Activated gamma-delta T cell (primary cell): Measurements from ENCODE around the gene GTF2I.
"Not testable (repeated sequence)": the region's sequence is repeated elsewhere in the genome, so short reads cannot be mapped to it uniquely, and the experiment has no call there.

Source experiments
- DNase-seq: peaks from one replicate; lab custom pipeline; 2025; lab: John Stamatoyannopoulos, UW

The GTF2I gene

GRCh38 chr7:74709880-74710671 lies 52.6 kb downstream of the GTF2I start:
- no peak for DNase-seq

DNA sequence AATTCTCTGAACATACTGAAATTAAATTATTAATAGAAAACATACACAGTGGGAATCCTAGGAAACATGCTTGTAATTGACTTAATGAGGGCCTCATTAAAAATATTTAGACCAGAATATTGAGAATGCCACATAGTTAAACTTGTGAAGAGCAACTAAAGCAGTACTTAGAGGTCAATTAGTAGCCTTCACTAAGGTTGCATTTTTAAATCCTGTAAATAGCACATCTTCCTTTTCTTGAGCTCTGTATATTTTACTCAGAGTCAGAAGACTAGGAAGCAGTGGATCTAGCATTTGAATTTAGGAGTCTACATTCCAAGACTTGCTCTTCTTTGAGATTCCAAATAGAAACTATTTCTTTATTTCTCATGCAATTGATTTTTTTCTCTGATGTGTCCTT lies 56.0 kb downstream of the GTF2I start:
- no peak for DNase-seq

GRCh38 chr7:74717889-74718288 lies 60.4 kb downstream of the GTF2I start:
- no peak for DNase-seq

- no peak for DNase-seq
Observed at GRCh38 chr7:74718336-74718735, 60.8 kb downstream of the GTF2I start.

DNA sequence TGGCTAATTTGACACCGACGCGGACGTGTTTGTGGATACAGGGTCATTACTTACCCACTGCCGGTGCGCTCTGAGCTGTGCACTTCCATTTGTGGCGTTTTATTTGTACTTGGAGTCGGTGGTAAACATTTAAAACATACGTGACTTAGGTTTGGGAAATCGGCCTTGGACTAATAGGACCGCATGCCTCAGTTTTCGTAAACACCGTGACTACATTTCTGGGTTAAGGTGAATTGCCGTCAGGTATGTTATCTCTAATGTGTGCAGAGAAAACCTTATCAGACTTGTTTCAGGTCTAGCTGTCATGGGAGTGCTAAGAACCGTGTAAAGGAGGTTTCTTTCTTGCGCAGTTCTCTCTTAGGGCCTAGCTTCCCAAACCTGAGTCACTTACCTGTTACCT lies 64.6 kb downstream of the GTF2I start:
- DNase-seq = no peak

DNA sequence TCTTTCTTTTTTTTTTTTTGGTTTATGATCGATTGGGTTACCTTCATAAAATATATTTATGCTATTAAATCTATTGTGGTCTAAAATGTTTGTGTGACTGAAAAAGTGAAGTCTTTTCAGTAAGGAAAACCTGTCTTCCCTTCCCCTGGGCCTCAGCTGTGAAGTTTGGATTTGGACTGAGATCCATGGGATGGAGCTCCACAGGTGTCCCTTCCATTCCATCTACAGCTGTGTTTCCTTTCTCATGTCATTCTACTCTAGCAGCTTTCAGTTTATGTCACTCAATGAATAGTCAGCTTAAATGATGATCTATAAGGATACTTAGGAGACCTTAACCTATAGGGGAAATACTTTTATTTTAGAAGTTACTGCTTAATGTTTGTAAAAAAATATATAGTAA lies 68.3 kb downstream of the GTF2I start:
- no peak for DNase-seq

DNA sequence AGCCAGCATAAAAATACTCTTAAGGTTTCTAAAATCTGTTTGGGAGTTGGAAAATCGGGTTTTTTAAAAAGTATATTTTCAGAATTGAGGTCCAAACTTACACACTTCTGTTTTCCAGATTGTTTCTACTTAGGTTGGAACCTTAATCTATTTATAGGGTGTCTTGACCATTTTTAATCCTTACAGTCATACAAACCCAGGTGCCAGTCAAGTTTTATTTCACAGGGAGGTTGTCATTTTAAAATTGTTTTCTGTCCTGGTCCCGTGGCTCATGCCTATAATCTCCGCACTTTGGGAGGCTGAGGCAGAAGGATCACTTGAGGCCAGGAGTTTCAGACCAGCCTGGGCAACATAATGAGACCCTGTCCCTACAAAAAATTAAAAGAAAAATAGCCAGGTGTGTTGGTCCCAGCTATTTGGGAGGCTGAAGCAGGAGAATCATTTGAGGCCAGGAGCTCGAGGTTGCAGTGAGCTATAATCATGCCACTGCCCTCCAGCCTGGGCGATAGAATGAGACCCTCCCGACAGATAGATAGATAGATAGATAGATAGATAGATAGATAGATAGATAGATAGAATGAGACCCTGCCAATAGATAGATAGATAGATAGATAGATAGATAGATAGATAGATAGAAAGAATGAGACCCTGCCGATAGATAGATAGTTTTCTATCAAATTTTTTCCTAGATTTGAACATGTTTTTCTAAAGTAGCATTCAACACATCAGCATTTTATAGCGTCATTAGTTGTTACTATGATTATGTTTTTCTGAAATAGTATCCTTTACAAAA lies 69.0 kb downstream of the GTF2I start:
- no peak for DNase-seq

GRCh38 chr7:74728686-74729085 lies 71.2 kb downstream of the GTF2I start:
- DNase-seq = not testable (repeated sequence)

GRCh38 chr7:74730186-74730585 lies 72.7 kb downstream of the GTF2I start:
- not testable (repeated sequence) for DNase-seq

GRCh38 chr7:74739974-74740703 lies 82.6 kb downstream of the GTF2I start:
- not testable (repeated sequence) for DNase-seq

DNA sequence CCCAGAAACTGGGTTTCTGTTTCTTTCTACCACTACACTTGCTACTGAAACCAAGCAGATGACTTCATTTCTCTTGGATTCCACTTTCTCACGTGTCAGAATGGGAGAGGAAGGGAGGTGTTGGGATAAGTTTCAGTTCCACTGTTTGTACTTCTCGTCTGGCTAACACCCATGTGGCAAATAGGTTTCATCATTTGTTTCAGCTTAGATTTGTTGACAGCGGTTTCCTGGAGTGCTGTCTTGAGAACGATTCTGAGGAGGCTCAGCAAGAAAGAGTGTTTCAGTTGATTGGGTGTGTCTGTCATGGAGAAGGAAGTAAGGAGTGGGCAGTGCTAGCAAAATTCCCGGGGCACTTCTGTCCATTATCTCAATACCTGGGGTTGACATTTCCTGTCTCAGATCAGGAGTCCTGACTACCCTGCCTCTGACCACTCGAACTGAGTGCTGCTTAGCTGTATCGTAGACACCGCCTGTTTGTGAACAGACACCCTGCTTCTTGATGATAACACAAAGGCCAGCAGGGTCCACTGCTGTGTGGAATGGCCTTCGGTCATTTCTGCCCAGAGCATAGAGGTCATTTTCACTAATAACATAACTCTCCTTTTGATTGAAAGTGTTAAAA lies 86.5 kb downstream of the GTF2I start:
- DNase-seq = not testable (repeated sequence)

DNA sequence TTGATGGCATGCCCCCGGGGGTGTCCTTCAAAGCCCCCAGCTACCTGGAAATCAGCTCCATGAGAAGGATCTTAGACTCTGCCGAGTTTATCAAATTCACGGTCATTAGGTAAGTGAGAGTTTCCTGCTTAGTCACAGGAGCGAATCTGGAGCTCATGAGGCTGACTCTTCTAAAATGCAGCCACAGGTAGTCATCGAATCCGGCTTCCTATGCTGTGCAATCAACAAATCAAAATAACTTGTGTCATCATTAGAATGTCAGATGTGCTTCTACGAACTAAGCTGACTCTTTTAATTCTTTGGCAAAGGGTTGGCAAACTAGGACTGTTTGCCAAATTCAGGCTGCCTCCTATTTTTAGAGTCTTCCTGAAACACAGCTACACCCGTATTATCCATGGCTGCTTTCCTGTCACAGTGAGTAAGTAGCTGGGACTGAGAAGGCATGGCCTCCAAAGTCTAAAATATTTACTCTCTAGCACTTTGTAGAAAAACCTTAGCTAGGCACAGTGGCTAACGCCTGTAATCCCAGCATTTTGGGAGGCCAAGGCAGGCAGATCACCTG lies 96.5 kb downstream of the GTF2I start:
- not testable (repeated sequence) for DNase-seq

GRCh38 chr7:74756673-74757072 lies 99.2 kb downstream of the GTF2I start:
- DNase-seq = not testable (repeated sequence)

- not testable (repeated sequence) for DNase-seq
Observed at GRCh38 chr7:74758268-74758667, 100.8 kb downstream of the GTF2I start.

DNA sequence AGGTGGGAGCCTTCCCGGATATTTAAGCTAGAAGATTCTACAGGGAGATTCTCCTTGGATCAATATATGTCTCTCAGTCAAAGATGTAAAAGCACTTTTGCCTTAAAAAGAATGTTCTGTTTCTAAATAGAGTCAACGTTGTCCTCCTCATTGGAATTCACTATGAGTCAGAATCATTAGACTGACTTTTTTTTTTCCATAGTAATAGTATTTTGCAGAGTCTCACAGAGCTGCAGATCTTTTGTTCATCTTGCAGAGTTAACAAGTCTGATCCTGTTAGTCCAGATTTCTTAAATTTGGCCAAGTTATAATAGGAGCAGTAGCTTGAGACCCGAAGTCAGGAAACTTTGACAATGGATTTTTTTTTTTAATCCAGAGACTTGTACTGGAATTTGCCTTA lies 101.5 kb downstream of the GTF2I start:
- not testable (repeated sequence) for DNase-seq

GRCh38 chr7:74765205-74765918 lies 107.8 kb downstream of the GTF2I start:
- DNase-seq = not testable (repeated sequence)

DNA sequence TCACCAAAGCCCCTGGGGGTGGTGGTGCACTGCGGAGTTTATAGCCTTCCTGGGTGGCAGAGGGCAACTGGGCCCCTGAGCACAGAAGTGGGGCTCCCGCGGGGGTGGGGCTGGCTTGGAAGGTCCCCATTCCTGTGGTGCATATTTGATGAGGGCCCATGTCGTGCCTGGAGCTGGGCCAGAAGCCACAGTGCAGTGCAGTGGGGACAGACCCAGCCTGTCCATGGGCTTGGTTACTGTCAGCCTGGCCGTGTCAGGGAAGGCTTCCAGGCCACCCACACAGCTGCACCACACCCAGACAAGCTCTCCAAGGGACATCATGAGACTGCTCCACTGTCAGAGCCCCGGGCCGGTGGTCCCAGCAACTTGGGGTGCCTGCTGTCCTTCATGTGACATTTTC lies 109.0 kb downstream of the GTF2I start:
- not testable (repeated sequence) for DNase-seq

- not testable (repeated sequence) for DNase-seq
Observed at GRCh38 chr7:74766991-74767390, 109.5 kb downstream of the GTF2I start.

- not testable (repeated sequence) for DNase-seq
Observed at GRCh38 chr7:74770062-74770461, 112.5 kb downstream of the GTF2I start.

- not testable (repeated sequence) for DNase-seq
Observed at GRCh38 chr7:74772093-74772492, 114.6 kb downstream of the GTF2I start.
